Stimulated activated CD8-positive, alpha-beta memory T cell treated with anti-CD3 and anti-CD28 coated beads, Interleukin-4, amount 100 ng/mL, for 24 hours (primary cell): Measurements from ENCODE around the gene INO80E.
"Not testable (repeated sequence)": the region's sequence is repeated elsewhere in the genome, so short reads cannot be mapped to it uniquely, and the experiment has no call there.

Experiments used
- DNase-seq: peaks from one replicate; pipeline ENCODE4 v3.0.0-alpha.2; 2020; ENCODE audit warnings: low read depth

The INO80E gene

DNA sequence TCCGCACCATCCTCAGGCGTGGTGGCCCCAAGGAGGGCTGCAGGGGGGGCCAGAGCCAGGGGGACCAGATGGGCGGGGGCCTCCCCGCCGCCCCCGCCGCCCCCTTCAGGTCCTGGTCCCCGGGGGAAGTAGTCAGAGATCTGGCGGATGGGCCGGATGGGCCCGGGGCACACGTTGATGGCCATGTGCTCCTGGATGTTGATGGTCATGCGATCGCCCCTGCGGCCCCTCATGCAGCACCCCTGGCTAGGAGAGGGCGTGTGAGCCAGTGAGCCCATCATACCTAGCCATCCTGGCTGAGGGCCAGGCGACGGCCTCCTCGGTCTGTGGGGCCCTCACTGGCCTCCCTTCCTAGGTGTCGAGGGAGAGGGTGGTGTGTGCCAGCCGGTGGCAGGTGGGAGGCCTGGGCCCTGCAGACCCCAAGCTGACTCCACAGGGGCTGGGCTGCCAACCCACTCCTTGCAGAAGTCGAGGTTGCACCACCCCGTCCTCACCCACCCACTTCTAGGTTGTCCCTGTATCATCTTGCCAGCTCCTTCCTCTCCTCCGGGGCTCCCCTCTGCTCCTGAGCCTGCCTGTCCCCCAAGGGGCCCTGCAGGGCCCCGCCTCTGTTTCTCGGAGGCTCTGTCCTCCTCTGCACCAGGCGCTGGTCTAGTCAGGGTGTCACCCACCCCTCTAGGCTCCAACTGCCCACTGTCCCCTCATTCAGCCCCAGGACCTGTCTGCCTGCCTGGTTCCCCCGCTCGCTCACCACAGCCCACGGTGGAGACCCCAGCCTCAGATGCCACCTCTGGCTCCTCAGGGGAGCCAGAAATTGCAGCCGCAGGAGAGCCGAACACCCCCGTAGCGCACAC lies 14.2 kb downstream of the INO80E start:
- no peak for DNase-seq

DNA sequence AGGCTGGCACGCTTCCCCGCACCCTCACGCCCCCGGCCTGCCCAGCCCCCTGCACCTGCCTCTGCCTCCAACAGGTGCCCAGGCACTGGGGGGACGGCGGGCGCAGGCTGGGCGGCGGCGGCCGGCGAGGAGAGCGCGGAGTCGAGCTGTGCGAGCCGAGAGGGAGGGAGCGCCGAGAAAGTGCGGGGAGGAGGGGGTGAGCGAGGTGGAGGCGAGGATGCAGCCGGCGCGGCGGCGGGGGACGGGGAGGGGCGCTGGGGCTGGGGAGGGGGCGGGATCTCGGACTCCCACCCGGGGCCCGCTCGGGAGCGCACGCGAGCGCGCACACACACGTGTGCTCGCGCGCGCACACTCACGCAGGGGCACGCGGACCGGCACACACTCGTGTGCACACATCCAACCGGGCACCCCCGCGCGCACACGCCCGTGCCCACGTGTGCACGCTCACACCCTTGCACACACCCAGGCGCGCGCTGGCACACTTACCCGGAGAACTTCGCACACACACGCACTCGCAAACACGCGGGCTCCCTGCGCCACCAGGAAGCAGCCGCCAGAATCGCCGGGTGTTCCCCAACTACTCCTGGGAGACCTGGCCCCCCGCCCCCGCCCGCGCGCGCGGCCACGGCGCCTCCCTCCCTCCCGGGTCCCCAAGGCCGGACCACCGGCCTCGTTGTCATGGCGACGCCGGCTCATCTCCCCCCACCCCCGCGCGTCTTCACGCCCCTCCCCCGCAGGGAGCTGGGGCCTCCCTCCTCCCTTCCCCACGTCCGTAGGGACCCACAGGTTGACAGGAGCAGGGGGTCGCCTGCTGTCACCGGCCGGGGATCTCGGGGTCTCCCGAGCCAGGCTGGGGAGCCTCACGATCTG lies 15.0 kb downstream of the INO80E start, which contains the start of gene DOC2A:
TSS of gene DOC2A (minus strand) at position 184 of the 870 bp plus-strand sequence. CDS start 805 bp downstream, outside the sequence.
- DNase-seq: no peak

DNA sequence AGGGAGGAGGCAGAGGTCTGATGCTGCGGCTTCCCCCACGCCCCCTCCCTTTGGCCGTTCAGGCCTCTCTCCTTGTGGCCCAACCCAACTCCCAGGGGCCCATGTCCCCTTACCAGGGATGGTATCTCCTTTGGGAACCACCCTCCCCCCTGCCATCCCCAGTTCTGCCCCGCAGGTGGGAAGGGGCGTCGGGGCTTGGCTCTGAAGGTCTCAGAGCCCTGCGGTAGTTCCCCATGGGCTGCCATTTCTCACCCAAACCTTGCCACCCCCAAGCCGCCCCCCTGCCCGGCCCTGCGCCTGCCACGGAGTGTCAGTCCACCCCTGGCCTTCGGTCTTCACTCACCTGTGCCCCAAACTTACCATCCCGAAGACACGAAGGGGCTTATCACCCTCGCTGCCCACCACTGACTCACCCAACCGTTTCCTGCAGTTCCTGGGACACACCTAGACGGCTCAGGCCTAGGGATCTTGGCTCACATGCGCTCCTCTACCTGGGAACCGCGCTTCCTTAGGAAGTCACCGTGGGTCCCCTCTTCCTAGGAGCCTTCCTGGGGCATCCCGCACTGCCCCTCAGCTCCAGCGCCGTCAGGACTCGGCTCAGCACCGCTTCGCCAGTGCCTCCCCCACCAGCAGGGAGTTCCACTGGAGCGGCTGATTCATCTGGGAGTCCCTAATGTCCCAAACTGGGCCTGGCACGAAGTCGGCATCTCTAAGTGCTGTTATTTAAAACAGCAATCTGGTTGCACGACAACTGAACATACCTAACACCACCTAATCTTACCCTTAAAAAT lies 15.9 kb downstream of the INO80E start:
- no peak for DNase-seq

DNA sequence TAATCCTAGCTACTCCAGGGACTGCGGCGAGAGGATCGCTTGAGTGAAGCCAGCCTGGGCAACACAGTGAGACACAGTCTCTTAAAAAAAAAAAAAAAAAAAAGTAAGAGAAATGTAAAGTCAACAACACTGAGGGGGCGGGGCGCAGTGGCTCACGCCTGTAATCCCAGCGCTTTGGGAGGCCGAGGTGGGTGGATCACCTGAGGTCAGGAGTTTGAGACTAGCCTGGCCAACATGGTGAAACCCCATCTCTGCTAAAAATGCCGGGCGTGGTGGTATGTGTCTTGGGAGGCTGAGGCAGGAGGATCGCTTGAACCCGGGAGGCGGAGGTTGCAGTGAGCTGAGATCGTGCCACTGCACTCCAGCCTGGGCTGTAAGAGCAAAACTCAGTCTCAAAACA lies 16.6 kb downstream of the INO80E start:
- DNase-seq: not testable (repeated sequence)

DNA sequence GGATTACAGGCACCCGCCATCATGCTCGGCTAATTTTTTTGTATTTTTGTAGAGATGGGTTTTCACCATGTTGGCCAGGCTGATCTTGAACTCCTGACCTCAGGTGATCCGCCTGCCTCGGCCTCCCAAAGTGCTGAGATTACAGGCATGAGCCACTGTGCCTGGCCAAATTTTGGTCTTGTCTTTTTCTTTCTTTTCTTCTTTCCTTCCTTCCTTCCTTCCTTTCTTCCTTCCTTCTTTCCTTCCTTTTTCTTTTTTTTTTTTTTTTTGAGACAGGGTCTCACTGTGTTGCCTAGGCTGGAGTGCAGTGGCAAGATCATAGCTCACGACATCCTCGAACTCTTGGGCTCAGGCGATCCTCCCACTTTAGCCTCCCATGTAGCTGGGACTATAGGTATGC lies 19.4 kb downstream of the INO80E start:
- DNase-seq: not testable (repeated sequence)

DNA sequence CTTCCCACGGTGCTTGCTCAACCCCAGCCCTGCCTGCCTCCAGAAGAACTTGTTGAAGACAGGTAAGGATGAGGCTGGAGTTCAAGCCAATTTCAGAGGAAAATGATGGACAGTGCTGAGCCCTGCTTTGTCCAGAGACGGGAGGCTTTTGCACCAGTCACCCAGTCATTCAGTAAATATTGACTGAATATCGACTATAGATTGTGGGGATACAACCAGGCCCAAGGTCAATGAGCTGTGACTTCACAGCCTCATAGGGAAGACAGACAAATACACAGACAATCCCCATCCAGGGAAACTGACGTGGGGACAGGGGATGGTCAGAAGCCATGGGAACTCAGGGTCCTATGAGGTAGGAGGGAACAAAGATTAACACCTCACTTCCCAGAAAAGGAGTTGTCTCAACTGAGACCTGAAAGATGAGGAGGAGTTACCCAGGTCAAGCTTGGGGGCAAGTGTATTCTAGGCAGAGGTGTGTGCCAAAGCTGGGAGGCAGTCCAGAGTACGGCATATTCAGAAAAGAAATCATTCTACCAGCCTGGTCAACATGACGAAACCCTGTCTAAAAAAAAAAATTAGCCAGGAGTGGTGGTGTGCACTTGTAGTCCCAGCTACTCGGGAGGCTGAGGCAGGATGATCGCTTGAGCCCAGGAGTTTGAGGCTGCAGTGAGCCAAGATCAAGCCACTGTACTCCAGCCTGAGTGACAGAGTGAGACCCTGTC lies 20.7 kb downstream of the INO80E start:
- no peak for DNase-seq

DNA sequence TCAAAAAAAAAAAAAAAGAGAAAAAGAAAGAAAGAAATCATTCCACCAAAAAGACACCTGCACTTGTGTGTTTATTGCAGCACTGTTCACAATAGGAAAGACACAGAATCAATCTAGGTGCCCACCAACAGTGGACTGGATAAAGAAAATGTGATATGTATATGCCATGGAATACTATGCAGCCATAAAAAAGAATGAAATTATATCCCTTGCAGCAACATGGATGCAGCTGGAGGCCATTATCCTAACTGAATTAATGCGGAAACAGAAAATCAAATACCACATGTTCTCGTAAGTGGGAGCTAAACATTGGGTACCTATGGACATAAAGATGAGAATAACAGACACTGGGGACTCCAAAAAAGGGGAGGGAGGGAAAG lies 21.2 kb downstream of the INO80E start:
- DNase-seq: no peak

DNA sequence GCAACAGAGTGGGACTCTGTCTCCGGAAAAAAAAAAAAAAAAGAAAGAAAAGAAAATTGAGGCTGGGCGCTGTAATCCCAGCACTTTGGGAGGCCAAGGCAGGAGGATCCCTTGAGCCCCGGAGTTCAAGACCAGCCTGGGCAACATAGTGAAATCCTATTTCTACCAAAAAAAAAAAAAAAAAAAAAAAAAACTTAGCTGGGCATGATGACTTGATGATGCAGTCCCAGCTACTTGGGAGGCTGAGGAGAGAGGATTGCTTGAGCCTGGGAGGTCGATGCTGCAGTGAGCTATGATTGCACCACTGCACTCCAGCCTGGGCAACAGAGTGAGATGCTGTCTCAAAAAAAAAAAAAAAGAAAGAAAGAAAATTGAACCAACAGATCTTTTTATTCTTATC lies 21.9 kb downstream of the INO80E start:
- DNase-seq: not testable (repeated sequence)

DNA sequence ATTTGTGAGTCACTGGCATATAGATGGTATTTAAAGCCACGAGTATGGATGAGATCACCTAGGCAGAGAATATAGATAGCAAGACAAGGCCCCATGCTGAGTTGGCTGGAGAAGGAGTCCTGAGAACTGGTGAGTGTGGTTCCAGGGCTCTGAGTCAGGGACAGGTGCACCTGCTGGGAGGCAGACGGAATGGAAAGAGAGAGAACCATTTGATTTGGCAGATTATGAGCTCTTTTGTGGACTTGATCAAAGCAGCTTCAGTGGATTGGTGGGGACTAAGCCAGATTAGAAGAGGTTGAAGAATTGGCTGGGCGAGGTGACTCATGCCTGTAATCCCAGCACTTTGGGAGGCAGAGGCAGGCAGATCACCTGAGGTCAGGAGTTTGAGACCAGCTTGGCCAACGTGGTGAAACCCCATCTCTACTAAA lies 22.7 kb downstream of the INO80E start:
- no peak for DNase-seq

DNA sequence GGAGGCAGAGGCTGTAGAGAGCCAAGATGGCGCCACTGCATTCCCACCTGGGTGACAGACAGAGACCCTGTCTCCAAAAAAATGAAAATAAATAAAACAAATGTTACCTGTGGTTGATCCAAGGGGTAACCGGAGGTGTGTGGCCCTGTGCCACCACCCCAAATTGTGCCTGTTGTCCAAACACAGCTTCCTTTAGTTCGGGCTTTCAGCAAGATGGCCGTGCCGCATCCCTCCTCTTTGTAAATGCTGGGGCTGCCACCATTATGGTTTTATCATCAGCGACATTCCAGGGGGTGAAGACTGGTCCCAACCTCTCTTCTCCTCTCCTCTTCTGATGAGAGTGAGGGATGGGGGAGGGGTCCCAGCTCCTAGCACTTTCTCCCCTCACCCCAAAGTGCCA lies 26.8 kb downstream of the INO80E start, which contains the start of gene C16orf92:
TSS of gene C16orf92 (plus strand) at position 312 of the 400 bp plus-strand sequence. CDS start 143 bp downstream, outside the sequence.
- DNase-seq: no peak

DNA sequence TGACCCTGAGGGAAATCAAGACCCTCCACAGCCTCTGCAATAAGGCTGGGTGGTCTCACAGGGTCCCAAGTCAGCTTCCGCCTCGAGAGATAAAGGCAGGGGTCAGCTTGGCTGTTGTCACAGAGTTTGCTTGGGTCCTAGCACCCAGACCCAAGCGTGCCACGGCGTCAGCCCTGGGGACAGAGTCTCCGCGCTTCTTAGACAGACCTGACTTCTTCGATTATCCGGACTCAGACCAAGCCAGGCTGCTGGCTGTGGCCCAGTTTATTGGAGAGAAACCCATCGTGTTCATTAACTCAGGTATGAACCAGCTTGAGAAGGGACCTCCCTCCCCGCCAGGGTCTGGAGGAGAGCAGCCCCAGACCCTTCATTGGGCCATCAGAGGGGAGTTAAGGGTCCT lies 27.5 kb downstream of the INO80E start:
- DNase-seq: no peak

DNA sequence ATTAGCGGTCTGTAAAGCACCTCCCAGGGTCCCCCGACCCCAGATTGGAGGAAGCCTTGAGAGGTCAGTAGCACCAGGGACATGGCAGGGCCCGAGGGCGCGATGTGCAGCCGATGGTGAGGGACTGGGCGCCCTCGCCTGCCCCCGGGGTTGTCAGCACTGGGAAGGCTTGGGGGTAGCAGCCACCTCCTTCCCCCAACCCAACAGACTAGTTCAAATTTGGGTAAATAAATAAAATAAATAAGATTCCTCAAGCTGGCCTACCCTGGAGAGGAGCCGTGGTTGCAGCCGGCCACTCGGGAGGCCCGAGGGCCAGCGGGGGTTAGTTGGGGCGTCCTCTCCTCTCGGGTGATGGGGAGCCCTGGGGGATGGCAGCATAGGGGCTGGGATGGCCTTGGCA lies 28.4 kb downstream of the INO80E start:
- DNase-seq: no peak

DNA sequence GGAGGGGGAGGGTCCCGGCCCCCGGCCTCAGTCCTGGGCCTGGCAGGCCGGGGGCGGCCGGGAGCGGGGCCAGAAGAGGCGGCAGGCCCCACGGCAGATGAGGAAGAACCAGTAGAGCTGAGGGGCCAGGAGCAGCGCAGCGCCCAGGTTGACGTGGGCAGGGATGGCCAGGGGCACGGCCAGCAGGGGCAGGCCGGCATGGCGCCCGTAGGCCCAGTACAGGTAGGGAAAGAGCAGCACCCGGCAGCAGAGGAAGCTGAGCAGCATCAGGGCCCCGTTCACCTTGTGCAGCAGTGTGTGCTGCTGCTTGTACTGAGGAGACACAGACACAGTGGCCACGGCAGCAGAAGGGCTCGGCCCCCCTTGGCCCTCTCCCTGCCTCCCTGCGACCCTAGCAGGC lies 29.1 kb downstream of the INO80E start:
- DNase-seq: no peak

DNA sequence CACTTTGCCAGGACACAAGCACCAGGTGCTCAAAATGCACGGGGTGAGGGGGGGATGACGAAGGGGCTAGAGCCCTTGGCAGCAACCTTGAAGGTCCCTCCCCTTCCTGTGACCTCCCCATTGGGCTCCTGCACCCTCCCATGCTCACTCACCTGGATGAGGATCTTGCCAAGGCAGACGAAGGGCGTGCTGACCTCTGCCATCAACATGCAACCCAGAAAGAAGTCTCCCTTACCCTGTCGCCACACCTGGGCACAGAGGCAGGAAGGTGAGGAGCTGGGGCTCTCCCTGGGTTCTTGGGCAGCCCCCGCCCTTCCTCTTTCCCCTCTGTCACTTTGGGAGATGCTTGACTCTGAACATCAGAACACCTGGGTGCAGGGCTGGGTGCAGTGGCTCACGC lies 29.5 kb downstream of the INO80E start:
- DNase-seq: no peak

DNA sequence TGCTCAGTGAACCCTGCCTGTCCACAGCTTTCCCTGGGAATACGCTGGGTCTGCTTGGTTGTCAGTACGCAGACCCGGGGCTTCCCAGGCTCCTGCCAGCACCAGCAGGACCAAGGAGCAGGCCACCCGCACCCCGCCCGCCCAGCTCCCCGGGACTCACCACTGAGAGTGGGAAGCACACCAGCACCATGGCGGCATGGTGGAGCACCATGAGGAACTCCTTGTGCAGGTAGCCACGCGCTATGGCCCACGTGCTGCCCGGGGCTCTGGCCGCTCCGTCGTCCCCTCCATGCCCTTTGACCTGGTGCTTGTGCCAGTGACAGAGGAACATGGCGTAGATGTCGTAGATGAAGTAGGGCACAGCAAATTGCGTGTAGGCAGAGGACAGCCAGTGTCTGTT lies 30.4 kb downstream of the INO80E start:
- DNase-seq: no peak

DNA sequence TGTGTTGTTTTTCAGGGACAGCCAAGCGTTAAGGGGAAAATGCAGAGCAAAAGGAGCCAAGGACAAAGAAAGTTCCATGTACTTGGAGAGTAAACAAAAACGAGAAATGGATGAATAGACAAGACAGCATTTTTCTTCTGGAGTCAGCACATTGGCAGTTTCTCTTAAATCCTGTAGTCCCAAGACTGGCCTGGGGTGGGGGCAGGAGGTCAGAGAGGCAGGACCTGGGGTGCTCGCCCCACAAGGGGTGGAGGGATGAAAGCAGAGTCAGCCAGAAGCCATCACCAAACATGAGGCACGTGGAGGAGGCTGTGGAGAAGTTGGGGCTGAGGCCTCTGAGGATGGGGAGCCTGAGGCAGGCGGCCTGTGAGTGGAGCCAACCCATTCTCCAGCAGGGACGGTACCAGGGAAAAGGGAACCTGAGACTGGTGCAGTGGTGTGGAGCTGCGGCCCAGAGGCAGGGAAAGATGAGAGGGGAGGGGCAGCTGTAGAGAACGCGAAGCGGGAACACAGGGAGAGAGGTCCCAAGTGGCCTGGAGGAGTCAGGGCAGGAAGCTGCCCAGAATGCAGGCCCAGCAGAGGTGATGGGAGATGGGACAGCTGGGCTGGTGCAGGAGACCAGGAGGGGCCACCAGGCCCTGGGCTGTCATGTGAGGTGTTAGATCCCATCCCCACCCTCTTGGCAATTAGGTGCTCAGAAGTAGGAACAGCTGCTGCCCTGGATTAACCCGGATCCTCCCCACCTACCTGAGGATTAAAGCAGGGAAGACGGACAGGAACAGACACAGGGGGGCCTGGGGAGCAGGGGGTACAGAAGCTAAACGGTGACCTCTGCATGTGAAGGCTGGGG lies 31.8 kb downstream of the INO80E start:
- DNase-seq: no peak

DNA sequence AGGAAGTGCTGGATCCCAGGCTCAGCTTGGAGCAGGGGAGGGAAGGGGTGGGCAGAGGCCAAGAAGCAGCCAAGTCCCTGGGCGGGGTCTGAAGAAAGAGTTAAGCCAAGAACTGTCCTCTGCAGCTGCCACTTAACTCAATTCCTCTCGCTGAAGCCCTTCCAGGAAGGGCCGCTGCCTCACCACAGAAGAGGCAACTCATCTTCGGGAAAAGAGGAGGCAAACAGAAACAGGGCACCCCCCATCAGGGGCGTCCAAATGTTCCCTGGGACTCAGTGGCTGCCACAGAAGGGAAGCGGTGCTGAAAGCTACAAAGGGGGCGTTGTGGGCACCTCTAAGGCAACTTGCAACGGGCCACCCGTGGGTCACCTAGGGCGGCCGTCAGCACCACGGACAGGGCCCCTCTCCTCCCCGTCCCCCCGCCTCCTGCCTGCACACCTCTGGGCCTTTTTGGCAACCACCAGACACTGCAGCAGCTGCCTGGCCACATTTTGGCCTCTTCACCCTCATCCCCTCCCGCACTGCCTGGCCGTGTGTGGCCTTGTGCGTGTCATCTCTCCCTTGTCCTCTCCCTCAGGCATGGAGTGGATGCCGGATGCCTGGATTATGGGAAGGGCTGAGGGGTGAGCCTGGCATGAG lies 32.5 kb downstream of the INO80E start:
- DNase-seq: no peak

DNA sequence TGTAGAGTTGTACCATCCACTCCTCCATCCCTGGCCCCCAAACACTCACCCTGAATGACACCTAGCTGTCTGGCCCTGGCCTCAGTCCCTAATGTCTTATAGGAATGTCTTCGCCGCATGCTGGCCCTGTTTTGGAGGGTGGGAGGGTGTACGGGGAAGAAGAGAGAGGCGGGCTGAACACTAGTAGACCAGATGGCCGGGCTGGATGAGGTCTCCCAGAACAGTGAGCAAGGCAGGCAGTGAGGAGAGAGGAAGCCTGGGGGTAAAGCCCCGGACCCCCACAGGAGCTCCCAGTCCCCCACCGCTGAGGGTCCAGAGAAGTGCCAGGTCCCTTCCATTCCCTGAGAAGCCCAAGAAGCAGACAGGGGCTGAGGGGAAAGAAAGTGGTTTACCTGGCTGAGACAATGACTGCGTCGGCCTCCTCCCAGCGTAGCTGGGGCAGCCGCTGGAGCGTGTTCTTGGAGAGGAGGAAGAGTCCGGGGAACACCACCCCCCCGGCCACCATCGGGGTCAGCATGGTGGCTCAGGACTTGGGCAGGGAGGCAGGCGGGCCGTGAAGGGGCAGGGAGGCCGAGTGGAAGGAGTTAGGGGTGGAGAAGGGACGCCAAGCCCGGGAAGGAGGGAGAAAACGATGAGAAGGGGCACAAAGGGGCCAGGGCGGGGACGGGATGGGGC lies 34.1 kb downstream of the INO80E start:
- no peak for DNase-seq

DNA sequence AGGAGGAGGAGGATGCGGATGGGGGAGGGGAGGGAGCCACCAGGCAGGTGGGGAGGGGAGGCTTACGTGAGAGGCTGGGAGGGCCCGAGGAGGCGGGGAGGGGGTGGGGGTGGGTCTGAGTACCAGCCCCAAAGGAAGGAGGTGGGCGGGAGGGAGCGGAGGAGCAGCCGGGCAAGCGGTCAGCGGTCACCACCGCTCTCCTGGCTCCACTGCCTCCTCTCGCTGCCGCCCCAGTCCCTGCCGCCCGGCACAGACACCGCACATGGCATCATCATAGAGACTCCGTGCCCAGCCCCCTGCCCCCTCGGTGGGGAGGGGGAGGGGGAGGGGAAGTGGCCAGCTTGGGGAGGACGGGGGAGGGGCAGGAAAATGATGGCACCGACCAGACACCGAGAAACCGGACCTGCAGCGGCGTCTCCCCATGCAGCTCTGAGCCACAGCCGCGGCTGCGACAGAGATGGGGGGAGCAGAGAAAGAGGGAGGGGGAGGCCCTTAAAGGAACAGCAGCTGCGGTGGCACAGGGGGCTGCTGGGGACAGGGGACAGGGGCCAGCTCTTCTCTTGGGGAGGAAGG lies 34.9 kb downstream of the INO80E start, which contains the start of gene TLCD3B:
TSS of gene TLCD3B (minus strand) at position 431 of the 573 bp plus-strand sequence. CDS start 744 bp downstream, outside the sequence.
- DNase-seq: no peak
